Activated CD4-positive, alpha-beta T cell treated with anti-CD3 and anti-CD28 coated beads, Interleukin-2, amount 10 ng/mL, durations not matched to agents 24 days and 14 days (primary cell): Measurements from ENCODE around the gene DLX1. TPM values are rescaled to one million over a fixed set of nuclear protein-coding genes. Genes with fewer than 3 reads are reported as not detected.

ENCODE experiments used
- DNase-seq: peaks from one replicate; pipeline ENCODE4 v3.0.0; 2022
- H3K27ac Mint-ChIP-seq: one replicate; pipeline ENCODE4 v1.8.0; 2022; ENCODE audit warnings: mild to moderate bottlenecking, mixed read lengths
- H3K27me3 Mint-ChIP-seq: one replicate; pipeline ENCODE4 v1.8.0; 2022; ENCODE audit warnings: mixed read lengths
- H3K36me3 Mint-ChIP-seq: one replicate; pipeline ENCODE4 v1.8.0; 2022; ENCODE audit warnings: low read depth, mild to moderate bottlenecking, mixed read lengths
- H3K4me1 Mint-ChIP-seq: one replicate; pipeline ENCODE4 v1.8.0; 2021; ENCODE audit warnings: mixed read lengths
- H3K4me3 Mint-ChIP-seq: one replicate; pipeline ENCODE4 v1.8.0; 2022; ENCODE audit warnings: mild to moderate bottlenecking, moderate library complexity, mixed read lengths
- H3K9me3 Mint-ChIP-seq: one replicate; pipeline ENCODE4 v1.8.0; 2021; ENCODE audit warnings: mixed read lengths
- intact Hi-C: fragments of 100-400 bp; cut with micrococcal nuclease; formaldehyde crosslinking; loops from one replicate; pipeline ENCODE4 v1.15.1; 2023
- total RNA-seq: library from RNA; stranded (reverse); gene quantifications from 2 replicates; pipeline ENCODE4 v1.2.3, GENCODE V29; 2022

DLX1 gene
- total RNA-seq, 1 donor from 2014 or later = not detected

- H3K4me1 Mint-ChIP-seq = peaks cover 32% of the 10 kb centered on the region
- intact Hi-C loops = no loop called here
- H3K36me3 Mint-ChIP-seq = peaks cover 14% of the 10 kb centered on the region
- DNase-seq = peak; percentile 83
- peaks cover 89% of the 10 kb centered on the region for H3K27me3 Mint-ChIP-seq
- peaks cover 19% of the 10 kb centered on the region for H3K9me3 Mint-ChIP-seq
- H3K27ac Mint-ChIP-seq = peak overlapping the region; percentile 68
- peak overlapping the region; percentile 30 for H3K4me3 Mint-ChIP-seq
Measured at GRCh38 chr2:172086241-172087206, 1.2 kb downstream of the DLX1 start.

GRCh38 chr2:172087207-172087779 lies 2.0 kb downstream of the DLX1 start:
- Mint-ChIP-seq H3K4me3 (peak overlapping the region; percentile 58), H3K27me3 (peaks cover 89% of the 10 kb centered on the region), H3K9me3 (peaks cover 19% of the 10 kb centered on the region), H3K36me3 (peaks cover 16% of the 10 kb centered on the region), H3K27ac (peak overlapping the region; percentile 88), H3K4me1 (peaks cover 32% of the 10 kb centered on the region)
- DNase-seq = peak; percentile 58
- intact Hi-C loops = no loop called here

- peaks cover 33% of the 10 kb centered on the region for H3K4me1 Mint-ChIP-seq
- peak overlapping the region; percentile 88 for H3K27ac Mint-ChIP-seq
- H3K27me3 Mint-ChIP-seq = peaks cover 89% of the 10 kb centered on the region
- peak overlapping the region; percentile 58 for H3K4me3 Mint-ChIP-seq
- peak; percentile 66 for DNase-seq
- intact Hi-C loops = no loop called here
- peaks cover 19% of the 10 kb centered on the region for H3K9me3 Mint-ChIP-seq
- H3K36me3 Mint-ChIP-seq = peaks cover 18% of the 10 kb centered on the region
Measured at GRCh38 chr2:172087780-172088244, 2.5 kb downstream of the DLX1 start.

GRCh38 chr2:172088245-172089004 lies 3.1 kb downstream of the DLX1 start:
- peaks cover 36% of the 10 kb centered on the region for H3K4me1 Mint-ChIP-seq
- peaks cover 18% of the 10 kb centered on the region for H3K36me3 Mint-ChIP-seq
- H3K27ac Mint-ChIP-seq = peak overlapping the region; percentile 88
- intact Hi-C loops = no loop called here
- peaks cover 19% of the 10 kb centered on the region for H3K9me3 Mint-ChIP-seq
- H3K27me3 Mint-ChIP-seq = peaks cover 90% of the 10 kb centered on the region
- peak; percentile 61 for DNase-seq
- H3K4me3 Mint-ChIP-seq = peak overlapping the region; percentile 26

- intact Hi-C loops = no loop called here
- no peak overlapping the region for H3K4me3 Mint-ChIP-seq
- H3K27ac Mint-ChIP-seq = no peak overlapping the region
- DNase-seq = no peak
- peaks cover 90% of the 10 kb centered on the region for H3K27me3 Mint-ChIP-seq
- H3K9me3 Mint-ChIP-seq = peaks cover 19% of the 10 kb centered on the region
- peaks cover 33% of the 10 kb centered on the region for H3K4me1 Mint-ChIP-seq
- H3K36me3 Mint-ChIP-seq = peaks cover 16% of the 10 kb centered on the region
Measured at GRCh38 chr2:172089005-172089504, 3.7 kb downstream of the DLX1 start.

GRCh38 chr2:172089633-172090032 lies 4.3 kb downstream of the DLX1 start:
- intact Hi-C loops = loop anchor here (5.0 kb wide), 1 partner anchor 1377 kb away; no protein-coding TSS in a partner anchor
- Mint-ChIP-seq H3K27ac (no peak overlapping the region), H3K36me3 (peaks cover 16% of the 10 kb centered on the region), H3K9me3 (peaks cover 19% of the 10 kb centered on the region), H3K4me1 (peaks cover 28% of the 10 kb centered on the region), H3K27me3 (peaks cover 89% of the 10 kb centered on the region), H3K4me3 (no peak overlapping the region)
- peak; percentile 51 for DNase-seq

- intact Hi-C loops = loop anchor here (5.0 kb wide), 1 partner anchor 1378 kb away; no protein-coding TSS in a partner anchor
- Mint-ChIP-seq H3K36me3 (peaks cover 16% of the 10 kb centered on the region), H3K4me1 (peaks cover 28% of the 10 kb centered on the region), H3K27me3 (peaks cover 87% of the 10 kb centered on the region), H3K9me3 (peaks cover 19% of the 10 kb centered on the region), H3K27ac (peak overlapping the region; percentile 11), H3K4me3 (no peak overlapping the region)
- DNase-seq = peak; percentile 66
Measured at GRCh38 chr2:172090044-172090961, 5.0 kb downstream of the DLX1 start.

- intact Hi-C loops = loop anchor here (5.0 kb wide), 1 partner anchor 1379 kb away; no protein-coding TSS in a partner anchor
- H3K9me3 Mint-ChIP-seq = peaks cover 16% of the 10 kb centered on the region
- peaks cover 89% of the 10 kb centered on the region for H3K27me3 Mint-ChIP-seq
- H3K4me3 Mint-ChIP-seq = no peak overlapping the region
- H3K36me3 Mint-ChIP-seq = peaks cover 15% of the 10 kb centered on the region
- peak; percentile 59 for DNase-seq
- no peak overlapping the region for H3K27ac Mint-ChIP-seq
- peaks cover 29% of the 10 kb centered on the region for H3K4me1 Mint-ChIP-seq
Measured at GRCh38 chr2:172091000-172091641, 5.8 kb downstream of the DLX1 start.

- Mint-ChIP-seq H3K27me3 (peaks cover 87% of the 10 kb centered on the region), H3K4me1 (peaks cover 31% of the 10 kb centered on the region), H3K36me3 (peaks cover 13% of the 10 kb centered on the region), H3K9me3 (peaks cover 16% of the 10 kb centered on the region), H3K27ac (peak overlapping the region; percentile 51), H3K4me3 (no peak overlapping the region)
- intact Hi-C loops = loop anchor here (5.0 kb wide), 1 partner anchor 1380 kb away; no protein-coding TSS in a partner anchor
- peak; percentile 54 for DNase-seq
Measured at GRCh38 chr2:172091761-172092566, 6.7 kb downstream of the DLX1 start.

GRCh38 chr2:172092716-172093415 lies 7.6 kb downstream of the DLX1 start:
- Mint-ChIP-seq H3K36me3 (peaks cover 12% of the 10 kb centered on the region), H3K9me3 (peaks cover 9% of the 10 kb centered on the region), H3K27me3 (peaks cover 85% of the 10 kb centered on the region), H3K4me3 (peak overlapping the region; percentile 39), H3K4me1 (peaks cover 28% of the 10 kb centered on the region), H3K27ac (peak overlapping the region; percentile 59)
- DNase-seq = peak; percentile 61
- intact Hi-C loops = loop anchor here (1.0 to 5.0 kb wide), 2 partner anchors 9 to 1381 kb away; no protein-coding TSS in a partner anchor
